Measurements from ENCODE around the gene MPV17L.
"Not testable (repeated sequence)": the region's sequence is repeated elsewhere in the genome, so short reads cannot be mapped to it uniquely, and the experiment has no call there.

The MPV17L gene

GRCh38 chr16:15395631-15396508 is at the start of gene MPV17L:
TSS of gene MPV17L (plus strand) at chr16:15395754. CDS start at chr16:15395898, 144 bp downstream.
- DNase-seq (ENCODE audit: low read depth in 4 of 4, low spot score in 1 of 4), result not testable (repeated sequence)

DNA sequence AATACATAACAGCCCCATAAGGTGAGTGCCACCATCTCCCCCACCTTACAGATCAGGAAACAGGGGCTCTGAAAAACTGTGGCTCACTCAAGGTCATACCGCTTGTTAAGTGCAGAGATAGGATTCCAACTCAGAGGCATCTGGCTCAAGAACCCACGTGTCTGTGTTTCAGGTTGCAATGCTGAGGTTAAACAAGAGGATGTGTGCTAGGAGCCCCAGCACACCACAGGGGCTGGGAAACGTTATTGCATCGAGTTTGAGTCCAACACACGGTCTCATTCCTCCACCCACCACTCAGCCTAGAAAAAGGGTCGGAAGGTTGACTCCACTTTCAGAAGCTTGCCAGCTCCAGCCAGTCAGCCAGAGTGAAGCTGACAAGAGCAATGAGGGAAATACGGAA is 46.8 kb upstream of the MPV17L start:
- DNase-seq (ENCODE audit: low read depth in 4 of 4, low spot score in 1 of 4), result not testable (repeated sequence)

GRCh38 chr16:15351251-15351650 is 44.3 kb upstream of the MPV17L start:
- not testable (repeated sequence) for DNase-seq (ENCODE audit: low read depth in 4 of 4, low spot score in 1 of 4)

GRCh38 chr16:15351745-15352144 is 43.8 kb upstream of the MPV17L start:
- DNase-seq (ENCODE audit: low read depth in 4 of 4, low spot score in 1 of 4), result not testable (repeated sequence)

- not testable (repeated sequence) for DNase-seq (ENCODE audit: low read depth in 4 of 4, low spot score in 1 of 4)
Observed at GRCh38 chr16:15352852-15353251, 42.7 kb upstream of the MPV17L start.

DNA sequence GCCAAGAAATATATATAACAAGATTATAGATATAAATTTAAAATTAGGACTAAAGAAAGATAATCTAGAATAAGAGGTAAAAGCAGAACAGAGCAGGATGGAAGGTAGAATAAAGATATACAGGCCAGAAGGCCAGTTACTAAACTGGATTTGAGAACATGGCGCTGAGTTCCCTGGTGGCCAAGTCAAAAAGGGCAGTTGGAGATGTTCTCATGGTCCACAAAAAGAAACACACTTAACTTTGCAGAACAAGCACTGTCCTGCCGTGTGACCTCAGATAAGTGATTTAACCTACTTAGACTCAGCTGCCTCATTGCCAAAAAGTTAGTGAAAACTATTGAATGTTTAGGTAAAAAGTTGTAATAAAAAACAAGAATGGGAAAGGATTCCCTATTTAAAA is 40.7 kb upstream of the MPV17L start:
- DNase-seq (ENCODE audit: low read depth in 4 of 4, low spot score in 1 of 4), result not testable (repeated sequence)

DNA sequence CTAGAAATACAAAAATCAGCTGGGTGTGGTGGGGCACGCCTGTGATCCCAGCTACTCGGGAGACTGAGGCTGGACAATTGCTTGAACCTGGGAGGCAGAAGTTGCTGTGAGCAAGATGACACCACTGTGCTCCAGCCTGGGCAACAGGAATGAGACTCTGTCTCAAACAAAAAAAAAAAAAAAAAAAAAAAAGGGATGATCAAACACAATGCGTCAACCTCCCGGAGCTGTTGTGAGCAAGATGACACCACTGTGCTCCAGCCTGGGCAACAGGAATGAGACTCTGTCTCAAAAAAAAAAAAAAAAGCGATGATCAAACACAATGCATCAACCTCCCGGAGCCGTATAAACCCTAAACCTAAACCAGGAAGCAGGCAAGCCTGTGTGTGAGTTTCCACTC is 38.1 kb upstream of the MPV17L start:
- DNase-seq (ENCODE audit: low read depth in 4 of 4, low spot score in 1 of 4), result not testable (repeated sequence)

GRCh38 chr16:15378194-15378593 is 17.4 kb upstream of the MPV17L start, which contains the start of gene NPIPA5:
TSS of gene NPIPA5 (minus strand) at chr16:15378294. CDS start at chr16:15378294, 0 bp downstream.
- not testable (repeated sequence) for DNase-seq (ENCODE audit: low read depth in 4 of 4, low spot score in 1 of 4)

- not testable (repeated sequence) for DNase-seq (ENCODE audit: low read depth in 4 of 4, low spot score in 1 of 4)
Observed at GRCh38 chr16:15382810-15383209, 12.7 kb upstream of the MPV17L start.

DNA sequence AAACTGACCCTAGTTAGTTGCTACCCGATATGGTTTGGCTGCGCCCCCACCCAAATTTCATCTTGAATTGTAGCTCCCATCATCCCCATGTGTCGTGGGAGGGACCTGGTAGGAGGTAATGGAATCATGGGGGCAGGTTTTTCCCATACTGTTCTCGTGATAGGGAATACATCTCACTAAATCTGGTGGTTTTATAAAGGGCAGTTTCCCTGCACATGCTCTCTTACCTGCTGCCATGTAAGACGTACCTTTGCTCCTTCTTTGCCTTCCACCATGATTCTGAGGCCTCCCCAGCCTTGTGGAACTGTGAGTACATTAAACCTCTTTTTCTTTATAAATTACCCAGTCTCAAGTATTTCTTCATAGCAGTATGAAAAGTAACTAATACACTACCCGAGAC is 7.5 kb upstream of the MPV17L start:
- not testable (repeated sequence) for DNase-seq (ENCODE audit: low read depth in 4 of 4, low spot score in 1 of 4)

GRCh38 chr16:15389916-15390315 is 5.6 kb upstream of the MPV17L start:
- DNase-seq (ENCODE audit: low read depth in 4 of 4, low spot score in 1 of 4), result not testable (repeated sequence)

DNA sequence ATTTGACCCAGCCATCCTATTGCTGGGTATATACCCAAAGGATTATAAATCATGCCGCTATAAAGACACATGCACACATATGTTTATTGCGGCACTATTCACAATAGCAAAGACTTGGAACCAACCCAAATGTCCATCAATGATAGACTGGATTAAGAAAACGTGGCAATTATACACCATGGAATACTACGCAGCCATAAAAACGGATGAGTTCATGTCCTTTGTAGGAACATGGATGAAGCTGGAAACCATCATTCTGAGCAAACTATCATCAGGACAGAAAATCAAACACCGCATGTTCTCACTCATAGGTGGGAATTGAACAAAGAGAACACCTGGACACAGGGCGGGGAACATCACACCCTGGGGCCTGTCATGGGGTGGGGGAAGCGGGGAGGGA is 2.5 kb upstream of the MPV17L start:
- not testable (repeated sequence) for DNase-seq (ENCODE audit: low read depth in 4 of 4, low spot score in 1 of 4)

GRCh38 chr16:15396509-15396829 is 915 bp downstream of the MPV17L start:
- not testable (repeated sequence) for DNase-seq (ENCODE audit: low read depth in 4 of 4, low spot score in 1 of 4)

GRCh38 chr16:15396948-15397594 is 1.5 kb downstream of the MPV17L start:
- DNase-seq (ENCODE audit: low read depth in 4 of 4, low spot score in 1 of 4), result no peak

GRCh38 chr16:15398618-15399316 is 3.2 kb downstream of the MPV17L start:
- no peak for DNase-seq (ENCODE audit: low read depth in 4 of 4, low spot score in 1 of 4)

GRCh38 chr16:15399317-15399716 is 3.8 kb downstream of the MPV17L start:
- DNase-seq (ENCODE audit: low read depth in 4 of 4, low spot score in 1 of 4), result no peak

DNA sequence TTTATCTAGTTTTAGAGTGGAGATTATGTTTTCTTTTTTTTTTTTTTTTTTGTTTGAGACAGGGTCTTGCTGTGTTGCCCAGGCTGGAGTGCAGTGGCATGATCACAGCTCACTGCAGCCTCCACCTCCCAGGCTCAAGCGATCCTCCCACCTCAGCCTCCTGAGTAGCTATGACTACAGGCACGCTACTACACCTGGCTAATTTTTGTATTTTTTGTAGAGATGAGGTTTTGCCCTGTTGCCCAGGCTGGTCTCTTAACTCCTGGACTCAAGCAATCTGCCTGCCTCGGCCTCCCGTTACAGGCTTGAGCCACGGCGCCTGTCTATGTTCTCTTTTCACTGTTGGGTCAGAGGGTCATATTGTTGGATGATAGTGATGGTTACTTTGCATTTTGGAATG is 4.8 kb downstream of the MPV17L start:
- not testable (repeated sequence) for DNase-seq (ENCODE audit: low read depth in 4 of 4, low spot score in 1 of 4)

- no peak for DNase-seq (ENCODE audit: low read depth in 4 of 4, low spot score in 1 of 4)
Observed at GRCh38 chr16:15401972-15402371, 6.4 kb downstream of the MPV17L start.

GRCh38 chr16:15403392-15403995 is 7.9 kb downstream of the MPV17L start:
- DNase-seq (ENCODE audit: low read depth in 4 of 4, low spot score in 1 of 4), result no peak

- not testable (repeated sequence) for DNase-seq (ENCODE audit: low read depth in 4 of 4, low spot score in 1 of 4)
Observed at GRCh38 chr16:15404091-15404490, 8.5 kb downstream of the MPV17L start.

DNA sequence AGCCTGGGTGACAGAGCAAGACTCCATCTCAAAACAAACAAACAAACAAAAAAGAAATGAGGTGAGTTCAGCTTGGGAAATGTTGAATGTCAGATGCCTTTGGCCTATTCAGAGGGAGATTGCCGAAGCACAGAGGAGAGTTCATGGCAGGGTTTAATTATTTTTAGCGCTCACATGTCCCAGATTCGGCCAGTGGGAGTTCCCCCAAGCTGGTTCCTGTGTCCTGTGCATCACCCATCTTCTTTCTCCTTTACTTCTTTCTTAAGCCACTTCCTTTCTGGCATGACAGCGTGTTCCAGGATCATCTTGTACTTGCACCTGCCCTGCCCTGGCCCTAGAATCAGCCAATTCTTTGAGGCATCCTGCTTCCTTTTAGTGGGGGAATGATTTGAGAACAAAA is 9.2 kb downstream of the MPV17L start:
- no peak for DNase-seq (ENCODE audit: low read depth in 4 of 4, low spot score in 1 of 4)

All from stimulated activated CD4-positive, alpha-beta T cell treated with anti-CD3 and anti-CD28 coated beads, Interleukin-1b, Interleukin-23, amount 100 ng/mL, for 24 hours (primary cell).